Mucosa of gallbladder (tissue), 1 donor: Measurements from ENCODE around the gene FBXO9. TPM values are rescaled to one million over a fixed set of nuclear protein-coding genes. Genes with fewer than 3 reads are reported as not detected.

Experiments used
- DNase-seq: peaks from one replicate; pipeline ENCODE4 v3.0.0-alpha.2; 2020; ENCODE audit warnings: low spot score
- total RNA-seq: library from RNA; stranded (reverse); gene quantifications from one replicate; pipeline ENCODE4 v1.2.1, GENCODE V29; 2021
- donor health status: DM: no; HTN: no; CAD: no.

Gene FBXO9
- total RNA-seq, 1 donor from 2014 or later = 88.1 TPM

DNA sequence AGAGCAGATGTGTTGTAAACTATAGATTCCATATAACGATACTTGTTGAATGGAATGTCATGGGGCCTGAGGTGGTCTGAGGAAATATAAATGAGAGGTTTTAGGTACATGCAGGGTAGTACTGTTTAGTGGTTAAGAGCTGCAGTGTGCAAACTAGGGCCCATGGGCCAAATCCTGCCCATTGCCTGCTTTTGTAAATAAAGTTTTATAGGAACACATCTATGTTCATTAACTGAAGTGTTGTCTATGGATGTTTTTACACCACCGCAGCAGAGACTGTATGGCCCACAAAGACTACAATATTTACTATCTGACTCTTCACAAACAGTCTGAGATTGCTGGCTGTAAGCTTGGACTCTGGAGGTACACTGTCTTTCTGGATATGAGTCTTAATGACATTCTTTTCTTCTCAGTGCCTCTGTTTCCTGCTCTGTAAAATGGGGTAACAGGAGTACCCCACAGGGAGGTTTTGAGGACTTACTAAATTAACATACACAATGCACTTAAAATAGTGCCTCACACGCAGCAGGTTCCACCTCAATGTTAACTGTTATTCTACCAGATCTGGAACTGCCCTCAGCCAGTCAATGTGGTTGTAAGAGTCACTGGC is 70.9 kb downstream of the FBXO9 start:
- no peak for DNase-seq

DNA sequence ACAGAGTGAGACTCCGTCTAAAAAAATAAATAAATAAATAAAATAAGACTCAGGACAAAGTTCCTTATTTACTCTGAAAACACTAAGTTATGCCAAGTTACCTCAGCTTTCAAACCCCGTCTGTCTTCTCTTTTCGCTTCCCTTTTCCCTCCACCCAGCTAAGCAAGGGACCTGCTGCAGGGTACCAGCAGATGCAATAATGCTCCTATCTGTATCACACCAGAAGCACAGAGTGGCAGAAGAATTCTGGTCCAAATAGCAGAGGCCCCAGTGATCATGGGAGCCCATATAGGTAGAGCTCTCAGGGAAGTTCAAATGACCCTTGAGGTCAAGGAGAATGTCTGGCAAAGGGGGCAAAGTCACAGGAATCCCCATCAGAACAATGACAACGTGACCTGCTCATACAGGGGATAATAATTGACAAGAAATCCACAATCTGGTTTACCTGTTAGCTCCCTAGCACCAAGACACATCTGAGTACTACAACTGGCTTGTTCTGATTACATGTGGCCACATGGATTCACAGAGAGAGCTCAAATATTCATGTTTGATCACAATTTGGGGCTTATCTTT is 74.7 kb downstream of the FBXO9 start:
- no peak for DNase-seq

- no peak for DNase-seq
These were observed 77.6 kb downstream of the FBXO9 start for GRCh38 chr6:53142810-53143209.

GRCh38 chr6:53143710-53144109 is 78.5 kb downstream of the FBXO9 start:
- DNase-seq = no peak

GRCh38 chr6:53144802-53145201 is 79.6 kb downstream of the FBXO9 start:
- DNase-seq = no peak

- no peak for DNase-seq
These were observed 83.5 kb downstream of the FBXO9 start, which contains the start of gene GCM1 for GRCh38 chr6:53148684-53149083. TSS of gene GCM1 (minus strand) at chr6:53148841. CDS start at chr6:53145632, 3,209 bp downstream.

Other genes with a start within 250 kb of the FBXO9 start
- gene GSTA5, start 224.6 kb upstream of the FBXO9 start, total RNA-seq = not detected
- not detected for gene GSTA3, start 155.7 kb upstream of the FBXO9 start, total RNA-seq
- gene GSTA4, start 70.1 kb upstream of the FBXO9 start, total RNA-seq = 19.9 TPM
- gene CILK1, start 3.6 kb upstream of the FBXO9 start, total RNA-seq = 14.7 TPM
- gene GCM1, start 83.4 kb downstream of the FBXO9 start, total RNA-seq = not detected